CD4-positive, alpha-beta T cell (primary cell): Measurements from ENCODE around the gene SLC12A7. TPM values are rescaled to one million over a fixed set of nuclear protein-coding genes. Genes with fewer than 3 reads are reported as not detected.
"Not testable (repeated sequence)": the region's sequence is repeated elsewhere in the genome, so short reads cannot be mapped to it uniquely, and the experiment has no call there.

Experiments used
- ATAC-seq: fragments of 200-7000 bp; cut with Tn5 transposase; one replicate; pipeline ENCODE4 v1.10.0; 2022; ENCODE audit warnings: mild to moderate bottlenecking; ENCODE audit not compliant: poor library complexity
- CTCF ChIA-PET: fragments of 350-600 bp; sonication (Branson Sonifier 250); formaldehyde crosslinking; loops from one replicate; lab custom pipeline; 2021; ENCODE audit warnings: antibody characterized with exemption, inconsistent platforms; lab: Charles Lee
- POLR2A ChIA-PET: fragments of 350-600 bp; sonication (Branson Sonifier 250); formaldehyde crosslinking; loops from one replicate; lab custom pipeline; 2021; ENCODE audit warnings: antibody characterized with exemption, inconsistent platforms; lab: Charles Lee
- DNase-seq, 14 experiments: peaks; one replicate each; pipeline ENCODE4 v3.0.0-alpha.2; 2013 to 2020; ENCODE audit warnings: mixed read lengths in 2 of 14
- H3K27ac ChIP-seq, 2 donors: one replicate each; pipeline versions ENCODE4 v1.5.1 to v1.7.0; 2013; ENCODE audit warnings: low read length in 2 of 2, low read depth in 1 of 2, mild to moderate bottlenecking in 1 of 2
- H3K27me3 ChIP-seq, 2 experiments: 1 replicate in 1 of 2; 2 replicates in 1 of 2; pipeline versions ENCODE4 v1.6.1 to v1.7.0; 2013; ENCODE audit warnings: low read length in 2 of 2, control low read depth in 1 of 2, mild to moderate bottlenecking in 1 of 2, moderate library complexity in 1 of 2; ENCODE audit not compliant: insufficient read depth in 2 of 2, control insufficient read depth in 1 of 2
- H3K36me3 ChIP-seq: one replicate; pipeline ENCODE4 v1.6.1; 2013; ENCODE audit warnings: low read length, control low read depth; ENCODE audit not compliant: insufficient read depth
- H3K4me1 ChIP-seq: one replicate; pipeline ENCODE4 v1.6.1; 2013; ENCODE audit warnings: low read length, control low read depth; ENCODE audit not compliant: insufficient read depth
- H3K4me3 ChIP-seq: one replicate; pipeline ENCODE4 v1.5.1; 2013; ENCODE audit warnings: mild to moderate bottlenecking, low read length, moderate library complexity
- H3K9me3 ChIP-seq, 2 experiments: 1 replicate in 1 of 2; 2 replicates in 1 of 2; pipeline versions ENCODE4 v1.6.1 to v1.7.0; 2013; ENCODE audit warnings: low read length in 2 of 2, mild to moderate bottlenecking in 2 of 2, control low read depth in 1 of 2, moderate library complexity in 1 of 2; ENCODE audit not compliant: control insufficient read depth in 1 of 2, insufficient read depth in 1 of 2
- H3K27ac Mint-ChIP-seq: one replicate; pipeline ENCODE4 v1.8.0; 2020; ENCODE audit warnings: mixed read lengths
- H3K27me3 Mint-ChIP-seq: one replicate; pipeline ENCODE4 v1.8.0; 2021; ENCODE audit warnings: mixed read lengths
- H3K36me3 Mint-ChIP-seq: one replicate; pipeline ENCODE4 v1.8.0; 2021; ENCODE audit warnings: low read depth, mixed read lengths
- H3K4me1 Mint-ChIP-seq: one replicate; pipeline ENCODE4 v1.8.0; 2021; ENCODE audit warnings: low read depth, mixed read lengths
- H3K4me3 Mint-ChIP-seq: one replicate; pipeline ENCODE4 v1.8.0; 2020; ENCODE audit warnings: mild to moderate bottlenecking, mixed read lengths
- H3K9me3 Mint-ChIP-seq: one replicate; pipeline ENCODE4 v1.8.0; 2020; ENCODE audit warnings: mixed read lengths
- CTCF ChIP-seq: fragments of 200-600 bp; IDR thresholded peaks from one replicate; pipeline ENCODE4 v1.8.0; 2022; ENCODE audit warnings: antibody characterized with exemption, mild to moderate bottlenecking
- intact Hi-C, 2 experiments: fragments of 100-400 bp; cut with DNase I in 1 of 2; cut with micrococcal nuclease in 1 of 2; formaldehyde crosslinking; loops; one replicate each; pipeline versions ENCODE4 v1.15.1 to v1.9.0; 2023 to 2025; cut with DNase I, micrococcal nuclease
- microRNA-seq: library from miRNA; unstranded; fragments of <30 nt; microRNA quantifications from one replicate; pipeline ENCODE4 v1.2.0, GENCODE V29; 2021; ENCODE audit warnings: borderline microRNAs expressed, borderline replicate concordance
- total RNA-seq, 174 experiments: library from RNA in 2 of 174; stranded (reverse) in 2 of 174; gene quantifications; one replicate each; pipeline ENCODE4 v1.2.3 and lab custom pipeline; 2021 to 2026

The SLC12A7 gene
- total RNA-seq, 2 experiments from 2014 or later: 47.9 to 51.7 TPM

DNA sequence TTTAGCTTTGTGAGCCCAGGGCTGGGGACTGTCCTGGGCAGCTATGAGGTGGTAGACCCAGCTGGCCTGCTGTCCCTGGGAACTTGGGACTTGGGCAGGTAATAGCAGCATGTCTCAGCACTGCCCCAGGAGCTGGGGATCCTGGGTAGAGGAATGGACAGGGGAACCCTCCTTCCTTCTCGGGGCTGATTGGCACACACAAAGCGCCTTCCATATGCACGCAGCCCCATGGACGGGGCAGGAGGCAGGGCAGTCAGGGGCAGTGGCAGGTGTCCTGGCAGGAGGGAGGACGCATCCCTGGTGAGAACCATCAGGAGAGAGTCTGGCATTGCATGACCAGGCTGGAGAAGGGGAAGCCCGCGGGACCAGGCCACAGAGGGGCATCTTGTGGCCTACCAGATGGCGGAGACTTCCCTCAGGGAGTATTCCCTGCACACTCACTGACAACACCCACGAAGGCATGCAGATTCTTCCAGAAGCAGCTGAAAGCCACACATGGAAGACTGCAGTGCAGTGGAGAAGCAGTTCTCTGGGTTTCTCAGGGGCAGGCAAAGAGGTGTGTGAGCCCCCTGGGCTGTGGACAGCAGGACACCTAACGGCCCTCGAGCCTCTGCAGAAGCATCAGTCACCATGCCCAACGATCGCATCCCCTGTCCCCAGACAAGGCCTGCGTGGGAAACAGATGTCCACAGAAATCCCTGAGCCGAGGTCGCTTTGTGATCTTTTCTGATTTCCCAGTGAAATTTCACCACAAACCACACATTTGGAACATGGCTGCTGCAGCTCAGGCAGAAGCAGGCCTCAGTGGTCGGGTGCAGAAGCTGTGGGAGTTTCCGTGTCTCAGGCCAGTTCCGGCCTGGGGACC, 110.2 kb downstream of the SLC12A7 start:
- intact Hi-C loops: no loop called here
- DNase-seq: peak in 1 of 14 experiments; percentile 25
- Mint-ChIP-seq H3K36me3 (no peaks in the 10 kb centered on the region), H3K4me1 (peaks cover 29% of the 10 kb centered on the region), H3K4me3 (peak overlapping the region; percentile 48), H3K27ac (no peak overlapping the region), H3K9me3 (no peaks in the 10 kb centered on the region), H3K27me3 (peaks cover 7% of the 10 kb centered on the region)
- Histone ChIP-seq H3K4me3 (no peak overlapping the region), H3K27ac (no peak overlapping the region), H3K9me3 (peaks cover 0 to 10% of the 10 kb centered on the region in 2 experiments), H3K4me1 (peaks cover 33% of the 10 kb centered on the region), H3K27me3 (peaks cover 12 to 16% of the 10 kb centered on the region in 2 experiments), H3K36me3 (no peaks in the 10 kb centered on the region)
- CTCF ChIA-PET: no interaction called here
- ATAC-seq: no peak
- POLR2A ChIA-PET: no interaction called here
- no peak for TF ChIP-seq CTCF

GRCh38 chr5:1000831-1001230, 111.0 kb downstream of the SLC12A7 start:
- ATAC-seq, H3K27ac ChIP-seq, intact Hi-C loops, H3K4me3 Mint-ChIP-seq, H3K27ac Mint-ChIP-seq, H3K27me3 Mint-ChIP-seq, POLR2A ChIA-PET, H3K27me3 ChIP-seq, H3K9me3 ChIP-seq, H3K36me3 Mint-ChIP-seq, H3K36me3 ChIP-seq, CTCF ChIA-PET, H3K9me3 Mint-ChIP-seq, DNase-seq, H3K4me3 ChIP-seq: not testable (repeated sequence)
- peaks cover 31% of the 10 kb centered on the region for H3K4me1 ChIP-seq
- peaks cover 30% of the 10 kb centered on the region for H3K4me1 Mint-ChIP-seq

Small RNAs within 50 kb of the gene (microRNA-seq; reads per million reads assigned to microRNA genes)
- not detected for gene MIR4635

Other genes starting within 250 kb of the SLC12A7 start
- gene BRD9, start 219.3 kb downstream of the SLC12A7 start, total RNA-seq: 100 to 1,000 TPM; 109 TPM
- gene TRIP13, start 219.2 kb downstream of the SLC12A7 start, total RNA-seq: under 1 TPM; 0.47 to 0.66 TPM
- gene NKD2, start 103.3 kb downstream of the SLC12A7 start, total RNA-seq: under 1 TPM; 0.17 to 0.30 TPM
- gene SLC6A19, start 89.5 kb upstream of the SLC12A7 start, total RNA-seq: not detected
- not detected for gene SLC6A18, start 113.3 kb upstream of the SLC12A7 start, total RNA-seq
- gene TERT, start 183.0 kb upstream of the SLC12A7 start, total RNA-seq: under 1 TPM; 0.55 to 0.84 TPM
- 10 to 100 TPM; 47.2 to 47.4 TPM for gene CLPTM1L, start 233.0 kb upstream of the SLC12A7 start, total RNA-seq